AG04449 (cell line): Measurements from ENCODE around the gene DCD.

Experiments
- CTCF ChIA-PET: fragments of 350-600 bp; formaldehyde crosslinking; extraction: SDS; loops from one replicate; lab custom pipeline; 2021; ENCODE audit warnings: antibody characterized with exemption; lab: Yijun Ruan, JAX
- POLR2A ChIA-PET: fragments of 400-600, 350-600 bp; formaldehyde crosslinking; extraction: SDS; loops from one replicate; lab custom pipeline; 2020; ENCODE audit warnings: antibody characterized with exemption, inconsistent platforms; lab: Yijun Ruan, JAX
- DNase-seq: peaks from one replicate; pipeline ENCODE4 v3.0.0-alpha.2; 2010; ENCODE audit warnings: low read depth, low spot score
- H3K4me3 ChIP-seq: 2 replicates; pipeline ENCODE4 v1.5.1; 2011; ENCODE audit warnings: low read depth, mild to moderate bottlenecking, control low read depth, low read length
- TF ChIP-seq, protein P1 (sequence below): IDR thresholded peaks from one replicate; pipeline ENCODE4 v1.5.1; 2011; ENCODE audit warnings: mild to moderate bottlenecking, moderate library complexity, low read length, control low read depth, inconsistent platforms; ENCODE audit not compliant: insufficient read depth; ENCODE audit errors: missing control alignments

Gene DCD

DNA sequence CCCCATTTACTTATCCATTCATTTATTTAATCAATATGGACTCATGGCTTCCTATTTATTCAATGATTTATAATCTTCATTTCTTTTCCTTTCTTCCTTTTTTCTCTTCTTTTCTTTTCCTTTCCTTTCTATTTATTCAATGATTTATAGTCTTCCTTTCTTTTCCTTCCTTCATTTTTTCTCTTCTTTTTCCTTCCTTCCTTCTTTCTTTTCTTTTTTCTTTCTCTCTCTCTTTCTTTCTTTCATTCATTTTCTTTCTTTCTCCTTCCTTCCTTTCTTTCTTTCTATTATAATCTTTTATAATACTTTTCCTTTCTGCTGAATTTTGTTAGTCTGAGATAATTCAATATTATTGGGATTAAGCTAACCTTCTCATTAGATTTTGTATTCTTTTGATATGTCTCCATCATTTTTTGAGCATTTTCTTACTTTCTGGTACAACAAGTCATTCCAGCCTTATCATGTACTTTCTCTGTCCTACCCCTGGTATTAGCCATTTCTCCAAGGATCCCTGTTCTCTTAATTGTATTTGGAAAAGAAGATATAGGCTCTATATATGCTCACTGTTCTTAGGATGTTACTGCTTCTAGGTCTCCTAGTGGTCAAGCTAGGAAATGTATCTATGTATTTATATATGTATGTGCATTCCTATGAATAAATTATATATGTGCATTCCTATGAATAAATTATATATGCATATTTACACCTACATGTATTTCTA lies 25.5 kb downstream of the DCD start:
- POLR2A ChIA-PET = no interaction called here

DNA sequence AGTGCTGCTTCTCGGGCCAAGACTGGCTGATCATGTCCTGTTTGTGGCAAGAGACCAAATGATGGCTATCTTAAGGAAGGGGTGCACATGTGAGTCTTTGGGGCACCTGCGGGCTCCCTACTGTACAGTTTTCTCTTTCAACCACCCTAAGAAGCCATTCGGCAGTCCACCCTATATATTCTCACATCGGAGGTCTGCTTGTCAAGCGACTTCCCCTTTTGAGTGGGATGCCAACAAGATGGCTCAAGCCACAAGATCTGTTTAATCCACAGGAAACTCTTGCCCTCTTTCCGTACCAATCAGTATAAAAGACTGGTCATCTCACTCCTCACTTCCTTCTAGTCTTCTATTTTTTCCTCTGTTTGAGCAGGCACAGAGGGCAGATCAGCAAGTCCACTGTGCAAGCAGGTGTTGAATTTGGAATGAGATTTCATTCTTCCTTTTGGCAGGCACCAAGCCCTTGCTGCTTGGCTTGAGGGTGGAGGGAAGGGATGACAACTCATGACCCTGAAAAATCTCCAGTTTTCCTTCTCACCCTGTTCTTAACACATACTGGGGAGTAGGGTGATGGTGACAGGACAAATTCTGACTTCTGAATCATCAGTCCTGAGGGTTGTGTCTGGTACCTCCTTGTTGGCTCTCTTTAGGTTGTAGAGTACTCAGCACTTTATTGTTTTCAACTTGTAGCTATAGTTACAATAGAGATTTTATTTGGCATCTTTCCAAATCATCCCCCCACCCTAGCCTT lies 31.1 kb downstream of the DCD start:
- CTCF ChIA-PET = no interaction called here
- DNase-seq = no peak
- TF ChIP-seq, protein P1, sequence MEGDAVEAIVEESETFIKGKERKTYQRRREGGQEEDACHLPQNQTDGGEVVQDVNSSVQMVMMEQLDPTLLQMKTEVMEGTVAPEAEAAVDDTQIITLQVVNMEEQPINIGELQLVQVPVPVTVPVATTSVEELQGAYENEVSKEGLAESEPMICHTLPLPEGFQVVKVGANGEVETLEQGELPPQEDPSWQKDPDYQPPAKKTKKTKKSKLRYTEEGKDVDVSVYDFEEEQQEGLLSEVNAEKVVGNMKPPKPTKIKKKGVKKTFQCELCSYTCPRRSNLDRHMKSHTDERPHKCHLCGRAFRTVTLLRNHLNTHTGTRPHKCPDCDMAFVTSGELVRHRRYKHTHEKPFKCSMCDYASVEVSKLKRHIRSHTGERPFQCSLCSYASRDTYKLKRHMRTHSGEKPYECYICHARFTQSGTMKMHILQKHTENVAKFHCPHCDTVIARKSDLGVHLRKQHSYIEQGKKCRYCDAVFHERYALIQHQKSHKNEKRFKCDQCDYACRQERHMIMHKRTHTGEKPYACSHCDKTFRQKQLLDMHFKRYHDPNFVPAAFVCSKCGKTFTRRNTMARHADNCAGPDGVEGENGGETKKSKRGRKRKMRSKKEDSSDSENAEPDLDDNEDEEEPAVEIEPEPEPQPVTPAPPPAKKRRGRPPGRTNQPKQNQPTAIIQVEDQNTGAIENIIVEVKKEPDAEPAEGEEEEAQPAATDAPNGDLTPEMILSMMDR = no peak
- no peak overlapping the region for H3K4me3 ChIP-seq
- POLR2A ChIA-PET = no interaction called here

More for the DNA sequence above, 25.5 kb downstream of the DCD start:
- DNase-seq = no peak
- CTCF ChIA-PET = interaction anchor here (1.0 kb wide), 2 partner anchors 14 to 27 kb away, joined by 3 to 4 read pairs; no protein-coding TSS in a partner anchor
- no peak overlapping the region for H3K4me3 ChIP-seq
- TF ChIP-seq, protein P1 = no peak

- TF ChIP-seq, protein P1 = no peak
- CTCF ChIA-PET = interaction anchor here (1.6 kb wide), 1 partner anchor 8 kb away, joined by 6 read pairs; no protein-coding TSS in a partner anchor
Measured at GRCh38 chr12:54612225-54612750, 35.9 kb downstream of the DCD start.

GRCh38 chr12:54611715-54612149 lies 36.4 kb downstream of the DCD start:
- ChIA-PET POLR2A (no interaction called here), CTCF (interaction anchor here (1.6 kb wide), 1 partner anchor 8 kb away, joined by 6 read pairs; no protein-coding TSS in a partner anchor)
- TF ChIP-seq, protein P1 = no peak
- no peak for DNase-seq
- H3K4me3 ChIP-seq = no peak overlapping the region

More at GRCh38 chr12:54612225-54612750, 35.9 kb downstream of the DCD start:
- H3K4me3 ChIP-seq = no peak overlapping the region
- no peak for DNase-seq
- POLR2A ChIA-PET = no interaction called here

- ChIA-PET CTCF (interaction anchor here (0.8 to 2.6 kb wide), 3 partner anchors 12 to 16 kb away, joined by 3 to 6 read pairs (median 4); no protein-coding TSS in a partner anchor), POLR2A (no interaction called here)
- no peak overlapping the region for H3K4me3 ChIP-seq
- no peak for DNase-seq
- TF ChIP-seq, protein P1 = no peak
Measured at GRCh38 chr12:54608769-54609168, 39.4 kb downstream of the DCD start.

DNA sequence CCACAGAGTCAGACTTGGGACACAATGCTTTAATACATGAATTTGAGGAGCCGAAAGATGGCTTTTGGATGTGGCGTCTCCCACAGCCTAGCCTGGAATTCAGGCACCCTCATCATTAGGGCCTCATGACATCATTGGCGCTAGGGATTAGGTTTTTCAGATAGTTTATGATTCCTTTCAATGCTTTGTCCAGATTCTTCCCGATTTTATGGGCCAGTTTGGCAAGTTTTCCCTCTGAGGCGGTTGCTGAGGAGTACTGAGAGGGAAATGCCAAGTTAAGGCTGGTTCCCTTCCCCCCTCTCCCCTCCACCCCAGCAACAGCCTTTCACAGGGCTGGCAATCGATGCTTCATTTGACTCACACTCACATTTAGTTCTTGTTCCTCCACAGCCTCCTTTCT lies 40.0 kb downstream of the DCD start:
- CTCF ChIA-PET = interaction anchor here (0.8 to 4.0 kb wide), 5 partner anchors 11 to 28 kb away, joined by 3 to 23 read pairs (median 5); no protein-coding TSS in a partner anchor
- TF ChIP-seq, protein P1 = no peak
- DNase-seq = no peak
- H3K4me3 ChIP-seq = no peak overlapping the region
- POLR2A ChIA-PET = no interaction called here
